ENCODE results near the gene BDKRB1.

DNA sequence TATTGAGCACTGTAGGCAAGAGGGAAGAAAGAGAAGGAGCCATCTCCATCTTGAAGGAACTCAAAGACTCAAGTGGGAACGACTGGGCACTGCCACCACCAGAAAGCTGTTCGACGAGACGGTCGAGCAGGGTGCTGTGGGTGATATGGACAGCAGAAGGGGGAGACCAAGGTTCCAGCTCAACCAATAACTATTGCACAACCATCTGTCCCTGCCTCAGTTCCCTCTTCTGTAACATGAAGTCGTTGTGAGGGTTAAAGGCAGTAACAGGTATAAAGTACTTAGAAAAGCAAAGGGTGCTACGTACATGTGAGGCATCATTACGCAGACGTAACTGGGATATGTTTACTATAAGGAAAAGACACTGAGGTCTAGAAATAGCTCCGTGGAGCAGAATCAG, 13.9 kb upstream of the BDKRB1 start:
- no peak for TF ChIP-seq POLR2AphosphoS5 (IDR thresholded peaks at IDR 0.05; ENCODE audit: low read depth, low read length)
- TF ChIP-seq, protein P1, sequence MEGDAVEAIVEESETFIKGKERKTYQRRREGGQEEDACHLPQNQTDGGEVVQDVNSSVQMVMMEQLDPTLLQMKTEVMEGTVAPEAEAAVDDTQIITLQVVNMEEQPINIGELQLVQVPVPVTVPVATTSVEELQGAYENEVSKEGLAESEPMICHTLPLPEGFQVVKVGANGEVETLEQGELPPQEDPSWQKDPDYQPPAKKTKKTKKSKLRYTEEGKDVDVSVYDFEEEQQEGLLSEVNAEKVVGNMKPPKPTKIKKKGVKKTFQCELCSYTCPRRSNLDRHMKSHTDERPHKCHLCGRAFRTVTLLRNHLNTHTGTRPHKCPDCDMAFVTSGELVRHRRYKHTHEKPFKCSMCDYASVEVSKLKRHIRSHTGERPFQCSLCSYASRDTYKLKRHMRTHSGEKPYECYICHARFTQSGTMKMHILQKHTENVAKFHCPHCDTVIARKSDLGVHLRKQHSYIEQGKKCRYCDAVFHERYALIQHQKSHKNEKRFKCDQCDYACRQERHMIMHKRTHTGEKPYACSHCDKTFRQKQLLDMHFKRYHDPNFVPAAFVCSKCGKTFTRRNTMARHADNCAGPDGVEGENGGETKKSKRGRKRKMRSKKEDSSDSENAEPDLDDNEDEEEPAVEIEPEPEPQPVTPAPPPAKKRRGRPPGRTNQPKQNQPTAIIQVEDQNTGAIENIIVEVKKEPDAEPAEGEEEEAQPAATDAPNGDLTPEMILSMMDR (IDR thresholded peaks at IDR 0.05), result no peak
- TF ChIP-seq, protein P2, sequence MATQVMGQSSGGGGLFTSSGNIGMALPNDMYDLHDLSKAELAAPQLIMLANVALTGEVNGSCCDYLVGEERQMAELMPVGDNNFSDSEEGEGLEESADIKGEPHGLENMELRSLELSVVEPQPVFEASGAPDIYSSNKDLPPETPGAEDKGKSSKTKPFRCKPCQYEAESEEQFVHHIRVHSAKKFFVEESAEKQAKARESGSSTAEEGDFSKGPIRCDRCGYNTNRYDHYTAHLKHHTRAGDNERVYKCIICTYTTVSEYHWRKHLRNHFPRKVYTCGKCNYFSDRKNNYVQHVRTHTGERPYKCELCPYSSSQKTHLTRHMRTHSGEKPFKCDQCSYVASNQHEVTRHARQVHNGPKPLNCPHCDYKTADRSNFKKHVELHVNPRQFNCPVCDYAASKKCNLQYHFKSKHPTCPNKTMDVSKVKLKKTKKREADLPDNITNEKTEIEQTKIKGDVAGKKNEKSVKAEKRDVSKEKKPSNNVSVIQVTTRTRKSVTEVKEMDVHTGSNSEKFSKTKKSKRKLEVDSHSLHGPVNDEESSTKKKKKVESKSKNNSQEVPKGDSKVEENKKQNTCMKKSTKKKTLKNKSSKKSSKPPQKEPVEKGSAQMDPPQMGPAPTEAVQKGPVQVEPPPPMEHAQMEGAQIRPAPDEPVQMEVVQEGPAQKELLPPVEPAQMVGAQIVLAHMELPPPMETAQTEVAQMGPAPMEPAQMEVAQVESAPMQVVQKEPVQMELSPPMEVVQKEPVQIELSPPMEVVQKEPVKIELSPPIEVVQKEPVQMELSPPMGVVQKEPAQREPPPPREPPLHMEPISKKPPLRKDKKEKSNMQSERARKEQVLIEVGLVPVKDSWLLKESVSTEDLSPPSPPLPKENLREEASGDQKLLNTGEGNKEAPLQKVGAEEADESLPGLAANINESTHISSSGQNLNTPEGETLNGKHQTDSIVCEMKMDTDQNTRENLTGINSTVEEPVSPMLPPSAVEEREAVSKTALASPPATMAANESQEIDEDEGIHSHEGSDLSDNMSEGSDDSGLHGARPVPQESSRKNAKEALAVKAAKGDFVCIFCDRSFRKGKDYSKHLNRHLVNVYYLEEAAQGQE (IDR thresholded peaks at IDR 0.05; ENCODE audit: insufficient read depth in 1 of 2, low read depth in 2 of 2, low read length in 1 of 2), result no peak
